Activated B cell treated with CpG ODN at 0.5 μM for 24 hours (primary cell): ENCODE measurements around the gene RAPGEF1. TPM values are rescaled to one million over a fixed set of nuclear protein-coding genes. Genes with fewer than 3 reads are reported as not detected.

Experiments used
- ATAC-seq: fragments of 200-7000 bp; cut with Tn5 transposase; one replicate; pipeline ENCODE4 v1.10.0; 2021; ENCODE audit warnings: low read depth, mild to moderate bottlenecking, moderate library complexity
- CTCF ChIA-PET: fragments of 350-600 bp; sonication (Branson Sonifier 250); formaldehyde crosslinking; loops from one replicate; lab custom pipeline; 2021; ENCODE audit warnings: antibody characterized with exemption; lab: Charles Lee
- POLR2A ChIA-PET: fragments of 350-600 bp; sonication (Branson Sonifier 250); formaldehyde crosslinking; loops from one replicate; lab custom pipeline; 2021; ENCODE audit warnings: antibody characterized with exemption; lab: Charles Lee
- DNase-seq: peaks from one replicate; pipeline ENCODE4 v3.0.0; 2022
- H3K27ac Mint-ChIP-seq: one replicate; pipeline ENCODE4 v1.8.0; 2020; ENCODE audit warnings: mixed read lengths
- H3K27me3 Mint-ChIP-seq: one replicate; pipeline ENCODE4 v1.8.0; 2021; ENCODE audit warnings: mixed read lengths
- H3K36me3 Mint-ChIP-seq: one replicate; pipeline ENCODE4 v1.8.0; 2021; ENCODE audit warnings: low read depth, mixed read lengths
- H3K4me1 Mint-ChIP-seq: one replicate; pipeline ENCODE4 v1.8.0; 2021; ENCODE audit warnings: mixed read lengths
- H3K4me3 Mint-ChIP-seq: one replicate; pipeline ENCODE4 v1.8.0; 2020; ENCODE audit warnings: mild to moderate bottlenecking, mixed read lengths
- H3K9me3 Mint-ChIP-seq: one replicate; pipeline ENCODE4 v1.8.0; 2020; ENCODE audit warnings: mixed read lengths
- CTCF ChIP-seq: fragments of 200-600 bp; IDR thresholded peaks from one replicate; pipeline ENCODE4 v1.8.0; 2022; ENCODE audit warnings: antibody characterized with exemption, mild to moderate bottlenecking
- intact Hi-C: fragments of 100-400 bp; cut with micrococcal nuclease; formaldehyde crosslinking; loops from one replicate; pipeline ENCODE4 v1.15.1; 2024
- total RNA-seq: library from RNA; stranded (reverse); gene quantifications from 2 replicates; pipeline ENCODE4 v1.2.3, GENCODE V29; 2022

RAPGEF1 gene
- total RNA-seq, 1 donor from 2014 or later: 318 TPM

GRCh38 chr9:131627648-131628458 is 112.0 kb downstream of the RAPGEF1 start:
- POLR2A ChIA-PET: interaction anchor here (0.8 to 14.9 kb wide), 12 partner anchors 7 to 109 kb away, joined by 3 to 567 read pairs (median 6); partner anchors contain the start of gene RAPGEF1
- Mint-ChIP-seq H3K27me3 (no peaks in the 10 kb centered on the region), H3K27ac (peak overlapping the region; percentile 93), H3K4me3 (peak overlapping the region; percentile 74), H3K4me1 (peaks cover 71% of the 10 kb centered on the region), H3K9me3 (no peaks in the 10 kb centered on the region), H3K36me3 (peaks cover 82% of the 10 kb centered on the region)
- intact Hi-C loops: no loop called here
- no peak for TF ChIP-seq CTCF
- CTCF ChIA-PET: interaction anchor here (0.8 to 4.3 kb wide), 6 partner anchors 14 to 117 kb away, joined by 3 to 36 read pairs (median 10); partner anchors contain the start of gene RAPGEF1
- DNase-seq: peak; percentile 55
- ATAC-seq: peak; percentile 68

GRCh38 chr9:131627326-131627647 is 112.6 kb downstream of the RAPGEF1 start:
- POLR2A ChIA-PET: interaction anchor here (0.8 to 14.9 kb wide), 11 partner anchors 8 to 109 kb away, joined by 3 to 567 read pairs (median 7); partner anchors contain the start of gene RAPGEF1
- ATAC-seq (no peak), DNase-seq (no peak)
- CTCF ChIA-PET: interaction anchor here (0.7 to 4.3 kb wide), 5 partner anchors 15 to 112 kb away, joined by 3 to 36 read pairs (median 3); partner anchors contain the start of gene RAPGEF1
- Mint-ChIP-seq H3K27ac (peak overlapping the region; percentile 93), H3K4me3 (peak overlapping the region; percentile 74), H3K36me3 (peaks cover 86% of the 10 kb centered on the region), H3K4me1 (peaks cover 72% of the 10 kb centered on the region), H3K27me3 (no peaks in the 10 kb centered on the region), H3K9me3 (no peaks in the 10 kb centered on the region)
- no peak for TF ChIP-seq CTCF
- intact Hi-C loops: no loop called here

GRCh38 chr9:131625790-131626670 is 113.8 kb downstream of the RAPGEF1 start:
- Mint-ChIP-seq H3K4me1 (peaks cover 73% of the 10 kb centered on the region), H3K27ac (peak overlapping the region; percentile 18), H3K4me3 (no peak overlapping the region), H3K36me3 (peaks cover 88% of the 10 kb centered on the region), H3K9me3 (no peaks in the 10 kb centered on the region), H3K27me3 (no peaks in the 10 kb centered on the region)
- TF ChIP-seq CTCF: no peak
- POLR2A ChIA-PET: interaction anchor here (0.7 to 14.9 kb wide), 3 partner anchors 23 to 110 kb away, joined by 3 to 567 read pairs (median 26); partner anchors contain the start of gene RAPGEF1
- intact Hi-C loops: no loop called here
- ATAC-seq: no peak
- no peak for DNase-seq
- CTCF ChIA-PET: interaction anchor here (1.3 kb wide), 1 partner anchor 14 kb away, joined by 3 read pairs; no protein-coding TSS in a partner anchor

- Mint-ChIP-seq H3K4me1 (peaks cover 73% of the 10 kb centered on the region), H3K27ac (no peak overlapping the region), H3K9me3 (no peaks in the 10 kb centered on the region), H3K4me3 (no peak overlapping the region), H3K27me3 (no peaks in the 10 kb centered on the region), H3K36me3 (peaks cover 89% of the 10 kb centered on the region)
- no peak for ATAC-seq
- no peak for DNase-seq
- ChIA-PET POLR2A (interaction anchor here (0.7 to 14.9 kb wide), 2 partner anchors 22 to 111 kb away, joined by 3 to 567 read pairs; partner anchors contain the start of gene RAPGEF1), CTCF (interaction anchor here (1.3 kb wide), 1 partner anchor 13 kb away, joined by 3 read pairs; no protein-coding TSS in a partner anchor)
- intact Hi-C loops: no loop called here
- no peak for TF ChIP-seq CTCF
These were observed 114.4 kb downstream of the RAPGEF1 start for GRCh38 chr9:131625508-131625787.
